ENCODE data around the gene PLEKHH3.
"Not testable (repeated sequence)": the region's sequence is repeated elsewhere in the genome, so short reads cannot be mapped to it uniquely, and the experiment has no call there.

Gene PLEKHH3

GRCh38 chr17:42670789-42671657 lies 5.8 kb downstream of the PLEKHH3 start:
- no peak for DNase-seq

GRCh38 chr17:42669977-42670788 lies 6.6 kb downstream of the PLEKHH3 start:
- DNase-seq, result no peak

- no peak for DNase-seq
Measured at GRCh38 chr17:42669705-42669976, 7.2 kb downstream of the PLEKHH3 start.

GRCh38 chr17:42667088-42667951 lies 9.5 kb downstream of the PLEKHH3 start:
- no peak for DNase-seq

- not testable (repeated sequence) for DNase-seq
Measured at GRCh38 chr17:42666126-42666525, 10.7 kb downstream of the PLEKHH3 start.

GRCh38 chr17:42665581-42666001 lies 11.2 kb downstream of the PLEKHH3 start:
- no peak for DNase-seq

- no peak for DNase-seq
Measured at GRCh38 chr17:42660692-42661345, 16.0 kb downstream of the PLEKHH3 start.

- DNase-seq, result not testable (repeated sequence)
Measured at GRCh38 chr17:42659932-42660274, 16.9 kb downstream of the PLEKHH3 start.

GRCh38 chr17:42659079-42659931 lies 17.5 kb downstream of the PLEKHH3 start, which contains the start of gene TUBG2:
TUBG2 (plus strand) TSS chr17:42659284; CDS start chr17:42659504, 220 bp downstream.
- peak; percentile 56 for DNase-seq

GRCh38 chr17:42657824-42658588 lies 18.8 kb downstream of the PLEKHH3 start:
- DNase-seq, result no peak

GRCh38 chr17:42655528-42655927 lies 21.3 kb downstream of the PLEKHH3 start:
- DNase-seq, result no peak

- DNase-seq, result no peak
Measured at GRCh38 chr17:42653179-42654124, 23.3 kb downstream of the PLEKHH3 start.

GRCh38 chr17:42651392-42651791 lies 25.4 kb downstream of the PLEKHH3 start:
- DNase-seq, result no peak

GRCh38 chr17:42647778-42648177 lies 29.0 kb downstream of the PLEKHH3 start:
- no peak for DNase-seq

GRCh38 chr17:42642336-42642735 lies 34.5 kb downstream of the PLEKHH3 start:
- DNase-seq, result no peak

- DNase-seq, result no peak
Measured at GRCh38 chr17:42640121-42640520, 36.7 kb downstream of the PLEKHH3 start.

- DNase-seq, result no peak
Measured at GRCh38 chr17:42639525-42640113, 37.2 kb downstream of the PLEKHH3 start.

- DNase-seq, result no peak
Measured at GRCh38 chr17:42632949-42633444, 43.8 kb downstream of the PLEKHH3 start.

GRCh38 chr17:42629411-42630009 lies 47.3 kb downstream of the PLEKHH3 start:
- no peak for DNase-seq
